DND-41 (cell line): ENCODE data around the gene ANKLE1.

Experiments used
- ATAC-seq: fragments of 200-7000 bp; cut with Tn5 transposase; 3 replicates; pipeline ENCODE4 v1.9.1; 2021; ENCODE audit warnings: low read depth; ENCODE audit not compliant: insufficient read depth
- DNase-seq: peaks from one replicate; pipeline ENCODE4 v3.0.0-alpha.2; 2020
- H2AFZ ChIP-seq: 2 replicates; pipeline ENCODE4 v1.6.0; 2012; ENCODE audit warnings: low read depth, low read length
- H3K27ac ChIP-seq: 2 replicates; pipeline ENCODE4 v1.5.1; 2012; ENCODE audit warnings: low read length, inconsistent platforms
- H3K27me3 ChIP-seq: fragments of 200-600 bp; sonication (generic); 2 replicates; pipeline ENCODE4 v1.6.0; 2012; ENCODE audit warnings: low read length, mild to moderate bottlenecking, inconsistent platforms; ENCODE audit not compliant: insufficient read depth, poor library complexity
- H3K36me3 ChIP-seq: 2 replicates; pipeline ENCODE4 v1.5.1; 2012; ENCODE audit warnings: low read length, inconsistent platforms; ENCODE audit not compliant: insufficient read depth
- H3K4me1 ChIP-seq: 2 replicates; pipeline ENCODE4 v1.5.1; 2012; ENCODE audit warnings: mild to moderate bottlenecking, low read length; ENCODE audit not compliant: insufficient read depth
- H3K4me2 ChIP-seq: 2 replicates; pipeline ENCODE4 v1.6.0; 2012; ENCODE audit warnings: mild to moderate bottlenecking, moderate library complexity, low read length, inconsistent platforms; ENCODE audit not compliant: insufficient read depth
- H3K4me3 ChIP-seq, 2 experiments: fragments of 200-600 bp in 1 of 2; shearing (Covaris generic) in 1 of 2; 2 replicates each; pipeline ENCODE4 v1.5.1; 2012 to 2016; ENCODE audit warnings: inconsistent platforms in 2 of 2, low read length in 2 of 2, mild to moderate bottlenecking in 2 of 2, low read depth in 1 of 2, moderate library complexity in 1 of 2
- H3K79me2 ChIP-seq: 2 replicates; pipeline ENCODE4 v1.6.0; 2012; ENCODE audit warnings: low read length, inconsistent platforms; ENCODE audit not compliant: insufficient read depth
- H3K9ac ChIP-seq: 2 replicates; pipeline ENCODE4 v1.6.0; 2012; ENCODE audit warnings: low read depth, mild to moderate bottlenecking, inconsistent platforms, low read length, moderate library complexity
- H3K9me3 ChIP-seq: 2 replicates; pipeline ENCODE4 v1.5.1; 2012; ENCODE audit warnings: low read length, moderate library complexity, mild to moderate bottlenecking, inconsistent platforms; ENCODE audit not compliant: insufficient read depth, severe bottlenecking
- H4K20me1 ChIP-seq: 2 replicates; pipeline ENCODE4 v1.6.0; 2012; ENCODE audit warnings: low read length; ENCODE audit not compliant: insufficient read depth
- EZH2 ChIP-seq: IDR thresholded peaks from 3 replicates; pipeline ENCODE4 v1.6.1; 2012; ENCODE audit warnings: borderline replicate concordance, low read depth, mild to moderate bottlenecking, moderate library complexity, low read length, inconsistent platforms; ENCODE audit not compliant: severe bottlenecking
- TF ChIP-seq, protein P1 (sequence below): IDR thresholded peaks from 2 replicates; pipeline ENCODE4 v1.5.1; 2012; ENCODE audit warnings: borderline replicate concordance, low read length, moderate library complexity, mild to moderate bottlenecking; ENCODE audit not compliant: poor library complexity, severe bottlenecking; ENCODE audit errors: extremely low read depth

ANKLE1 gene

DNA sequence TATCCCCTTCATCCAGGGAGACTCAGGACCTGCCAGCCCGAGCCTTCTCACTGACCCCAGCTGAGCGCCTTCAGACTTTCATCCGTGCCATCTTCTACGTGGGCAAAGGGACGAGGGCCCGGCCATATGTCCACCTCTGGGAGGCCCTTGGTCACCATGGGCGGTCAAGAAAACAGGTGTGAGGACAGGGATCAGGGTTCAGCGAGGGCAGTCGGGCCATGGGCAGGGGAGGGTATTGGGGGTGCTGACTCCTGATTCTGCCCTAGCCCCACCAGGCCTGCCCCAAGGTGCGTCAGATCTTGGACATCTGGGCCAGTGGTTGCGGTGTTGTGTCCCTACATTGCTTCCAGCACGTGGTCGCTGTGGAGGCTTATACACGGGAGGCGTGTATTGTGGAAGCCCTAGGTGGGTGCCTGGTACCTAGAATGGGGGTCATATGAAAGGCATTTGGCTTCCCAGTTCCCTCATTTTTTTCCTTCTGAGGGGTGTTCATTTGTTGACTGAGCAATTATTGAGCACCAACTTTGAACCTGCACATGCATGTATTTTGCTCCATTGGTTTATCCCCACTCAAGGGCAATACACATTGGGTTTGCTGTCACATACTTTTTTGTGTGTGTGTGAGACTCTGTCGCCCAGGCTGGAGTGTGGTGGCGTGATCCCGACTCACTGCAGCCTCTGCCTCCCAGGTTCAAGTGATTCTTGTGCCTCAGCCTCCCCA is 3.9 kb downstream of the ANKLE1 start:
- no peaks in the 10 kb centered on the region for H3K36me3 ChIP-seq
- H3K79me2 ChIP-seq, result no peaks in the 10 kb centered on the region
- H3K4me3 ChIP-seq, result no peak overlapping the region
- no peaks in the 10 kb centered on the region for H3K27me3 ChIP-seq
- no peak overlapping the region for H2AFZ ChIP-seq
- no peak overlapping the region for H3K4me2 ChIP-seq
- ATAC-seq (no peak), DNase-seq (no peak)
- no peaks in the 10 kb centered on the region for H3K9me3 ChIP-seq
- peaks cover 3% of the 10 kb centered on the region; the same call in 1 of the 2 replicates for H4K20me1 ChIP-seq
- no peak overlapping the region for H3K9ac ChIP-seq
- TF ChIP-seq, protein P1, sequence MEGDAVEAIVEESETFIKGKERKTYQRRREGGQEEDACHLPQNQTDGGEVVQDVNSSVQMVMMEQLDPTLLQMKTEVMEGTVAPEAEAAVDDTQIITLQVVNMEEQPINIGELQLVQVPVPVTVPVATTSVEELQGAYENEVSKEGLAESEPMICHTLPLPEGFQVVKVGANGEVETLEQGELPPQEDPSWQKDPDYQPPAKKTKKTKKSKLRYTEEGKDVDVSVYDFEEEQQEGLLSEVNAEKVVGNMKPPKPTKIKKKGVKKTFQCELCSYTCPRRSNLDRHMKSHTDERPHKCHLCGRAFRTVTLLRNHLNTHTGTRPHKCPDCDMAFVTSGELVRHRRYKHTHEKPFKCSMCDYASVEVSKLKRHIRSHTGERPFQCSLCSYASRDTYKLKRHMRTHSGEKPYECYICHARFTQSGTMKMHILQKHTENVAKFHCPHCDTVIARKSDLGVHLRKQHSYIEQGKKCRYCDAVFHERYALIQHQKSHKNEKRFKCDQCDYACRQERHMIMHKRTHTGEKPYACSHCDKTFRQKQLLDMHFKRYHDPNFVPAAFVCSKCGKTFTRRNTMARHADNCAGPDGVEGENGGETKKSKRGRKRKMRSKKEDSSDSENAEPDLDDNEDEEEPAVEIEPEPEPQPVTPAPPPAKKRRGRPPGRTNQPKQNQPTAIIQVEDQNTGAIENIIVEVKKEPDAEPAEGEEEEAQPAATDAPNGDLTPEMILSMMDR, result no peak
- no peak for TF ChIP-seq EZH2
- no peak overlapping the region for H3K27ac ChIP-seq
- H3K4me1 ChIP-seq, result no peaks in the 10 kb centered on the region

DNA sequence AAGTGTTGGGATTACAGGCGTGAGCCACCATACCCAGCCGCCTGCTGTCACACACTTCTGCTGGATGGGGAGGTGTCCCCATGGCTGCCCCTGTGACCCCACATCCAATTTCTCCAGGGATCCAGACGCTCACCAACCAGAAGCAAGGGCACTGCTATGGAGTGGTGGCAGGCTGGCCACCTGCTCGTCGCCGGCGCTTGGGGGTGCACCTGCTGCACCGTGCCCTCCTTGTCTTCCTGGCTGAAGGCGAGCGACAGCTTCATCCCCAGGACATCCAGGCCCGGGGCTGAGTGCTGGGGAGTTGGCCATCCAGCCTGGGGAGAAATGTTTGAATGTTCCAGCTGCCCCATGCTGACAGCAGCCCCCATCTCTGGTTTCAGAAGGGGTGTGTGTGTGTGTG is 4.6 kb downstream of the ANKLE1 start:
- no peaks in the 10 kb centered on the region for H3K4me1 ChIP-seq
- no peaks in the 10 kb centered on the region for H3K27me3 ChIP-seq
- no peak overlapping the region for H3K9ac ChIP-seq
- peaks cover 3% of the 10 kb centered on the region; the same call in 1 of the 2 replicates for H4K20me1 ChIP-seq
- no peaks in the 10 kb centered on the region for H3K36me3 ChIP-seq
- no peak overlapping the region for H3K4me3 ChIP-seq
- H3K79me2 ChIP-seq, result no peaks in the 10 kb centered on the region
- H3K27ac ChIP-seq, result no peak overlapping the region
- no peak overlapping the region for H2AFZ ChIP-seq
- no peak overlapping the region for H3K4me2 ChIP-seq
- ATAC-seq, result no peak
- no peaks in the 10 kb centered on the region for H3K9me3 ChIP-seq
- no peak for DNase-seq
- TF ChIP-seq, protein P1, result no peak
- no peak for TF ChIP-seq EZH2

- no peak for DNase-seq
- Histone ChIP-seq H3K36me3 (no peaks in the 10 kb centered on the region), H4K20me1 (peaks cover 3% of the 10 kb centered on the region; the same call in 1 of the 2 replicates), H3K9ac (no peak overlapping the region), H3K9me3 (no peaks in the 10 kb centered on the region), H3K4me1 (peaks cover 1% of the 10 kb centered on the region), H3K27ac (no peak overlapping the region), H3K79me2 (no peaks in the 10 kb centered on the region), H3K27me3 (no peaks in the 10 kb centered on the region), H2AFZ (no peak overlapping the region), H3K4me3 (no peak overlapping the region), H3K4me2 (no peak overlapping the region)
- TF ChIP-seq, protein P1, result no peak
- TF ChIP-seq EZH2, result no peak
- no peak for ATAC-seq
These were observed 5.1 kb downstream of the ANKLE1 start for GRCh38 chr19:17286752-17287151.

- H3K9me3 ChIP-seq, result no peaks in the 10 kb centered on the region
- no peak overlapping the region for H3K4me2 ChIP-seq
- no peak overlapping the region for H3K4me3 ChIP-seq
- no peak for DNase-seq
- ATAC-seq, result no peak
- no peak overlapping the region for H2AFZ ChIP-seq
- no peaks in the 10 kb centered on the region for H3K36me3 ChIP-seq
- H3K9ac ChIP-seq, result no peak overlapping the region
- TF ChIP-seq, protein P1, result no peak
- no peak for TF ChIP-seq EZH2
- H3K4me1 ChIP-seq, result peaks cover 28% of the 10 kb centered on the region
- peaks cover 9% of the 10 kb centered on the region; the same call in 1 of the 2 replicates for H3K79me2 ChIP-seq
- H4K20me1 ChIP-seq, result no peaks in the 10 kb centered on the region; the same call in 1 of the 2 replicates
- no peak overlapping the region for H3K27ac ChIP-seq
- H3K27me3 ChIP-seq, result no peaks in the 10 kb centered on the region
These were observed 7.8 kb downstream of the ANKLE1 start for GRCh38 chr19:17289489-17289888.
